ENCODE data around the gene ELOA. TPM values are rescaled to one million over a fixed set of nuclear protein-coding genes. Genes with fewer than 3 reads are reported as not detected.

Gene ELOA
- total RNA-seq, 3 donors from 2014 or later, result 32.9 to 35.5 (median 35.1) TPM

GRCh38 chr1:23698466-23698865 lies 44.8 kb upstream of the ELOA start:
- H3K4me3 ChIP-seq, result no peak overlapping the region
- intact Hi-C loops (cut with DNase I, micrococcal nuclease), result no loop called here
- H3K4me1 ChIP-seq (ENCODE audit: low read depth), result peaks cover 29% of the 10 kb centered on the region
- peaks cover 7% of the 10 kb centered on the region for H3K36me3 ChIP-seq (ENCODE audit: low read depth)
- H3K9me3 ChIP-seq, result no peaks in the 10 kb centered on the region
- no peak for ATAC-seq
- TF ChIP-seq, protein P1, sequence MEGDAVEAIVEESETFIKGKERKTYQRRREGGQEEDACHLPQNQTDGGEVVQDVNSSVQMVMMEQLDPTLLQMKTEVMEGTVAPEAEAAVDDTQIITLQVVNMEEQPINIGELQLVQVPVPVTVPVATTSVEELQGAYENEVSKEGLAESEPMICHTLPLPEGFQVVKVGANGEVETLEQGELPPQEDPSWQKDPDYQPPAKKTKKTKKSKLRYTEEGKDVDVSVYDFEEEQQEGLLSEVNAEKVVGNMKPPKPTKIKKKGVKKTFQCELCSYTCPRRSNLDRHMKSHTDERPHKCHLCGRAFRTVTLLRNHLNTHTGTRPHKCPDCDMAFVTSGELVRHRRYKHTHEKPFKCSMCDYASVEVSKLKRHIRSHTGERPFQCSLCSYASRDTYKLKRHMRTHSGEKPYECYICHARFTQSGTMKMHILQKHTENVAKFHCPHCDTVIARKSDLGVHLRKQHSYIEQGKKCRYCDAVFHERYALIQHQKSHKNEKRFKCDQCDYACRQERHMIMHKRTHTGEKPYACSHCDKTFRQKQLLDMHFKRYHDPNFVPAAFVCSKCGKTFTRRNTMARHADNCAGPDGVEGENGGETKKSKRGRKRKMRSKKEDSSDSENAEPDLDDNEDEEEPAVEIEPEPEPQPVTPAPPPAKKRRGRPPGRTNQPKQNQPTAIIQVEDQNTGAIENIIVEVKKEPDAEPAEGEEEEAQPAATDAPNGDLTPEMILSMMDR (IDR thresholded peaks at IDR 0.05), result no peak
- no peak for DNase-seq

DNA sequence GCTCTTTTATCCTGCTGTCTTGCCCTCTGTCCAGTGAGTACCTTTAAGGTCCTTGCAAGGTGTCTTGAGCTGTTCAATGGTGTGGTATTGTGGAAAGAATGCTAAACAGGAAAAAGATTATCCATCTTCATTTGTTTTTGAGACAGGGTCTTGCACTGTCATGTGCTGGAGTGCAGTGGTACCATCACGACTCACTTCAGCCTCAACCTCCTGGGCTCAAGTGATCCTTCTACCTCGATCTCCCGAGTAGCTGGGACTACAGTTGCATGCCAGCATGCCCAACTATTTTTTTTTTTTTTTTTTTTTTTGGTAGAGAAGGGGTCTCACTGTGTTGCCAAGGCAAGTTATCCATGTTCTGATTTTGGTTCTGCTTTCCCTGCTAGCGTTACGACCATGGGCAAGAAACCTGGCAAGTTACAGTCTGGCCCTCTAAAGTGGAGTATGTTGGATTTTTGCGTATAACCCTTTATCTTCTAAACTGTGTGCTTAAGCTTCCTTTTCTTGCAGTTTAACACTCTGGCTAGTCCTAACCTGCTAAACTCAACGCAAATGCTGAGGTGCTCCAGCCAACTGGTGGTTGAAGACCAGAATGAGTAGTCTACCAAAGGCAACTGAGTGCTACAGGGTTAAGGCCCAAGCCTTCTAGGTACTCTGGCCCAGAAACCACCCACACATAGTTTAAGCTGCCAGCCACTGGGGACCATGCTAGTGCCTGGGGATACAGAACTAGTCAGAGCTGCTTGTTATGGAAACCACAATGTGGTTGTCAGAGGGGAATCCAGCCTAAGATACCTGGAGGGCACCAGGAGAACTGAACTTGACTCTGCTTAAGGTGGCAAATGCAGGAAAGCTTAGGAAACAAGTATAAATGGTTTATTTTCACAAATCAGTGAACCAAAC lies 43.7 kb upstream of the ELOA start:
- H3K4me3 ChIP-seq, result no peak overlapping the region
- intact Hi-C loops (cut with DNase I, micrococcal nuclease), result no loop called here
- TF ChIP-seq, protein P1 (IDR thresholded peaks at IDR 0.05), result no peak
- H3K36me3 ChIP-seq (ENCODE audit: low read depth), result peaks cover 7% of the 10 kb centered on the region
- H3K4me1 ChIP-seq (ENCODE audit: low read depth), result peaks cover 21% of the 10 kb centered on the region
- no peaks in the 10 kb centered on the region for H3K9me3 ChIP-seq
- ATAC-seq (no peak), DNase-seq (no peak)

GRCh38 chr1:23701310-23701709 lies 42.0 kb upstream of the ELOA start:
- H3K36me3 ChIP-seq (ENCODE audit: low read depth), result peaks cover 7% of the 10 kb centered on the region
- intact Hi-C loops (cut with DNase I, micrococcal nuclease), result no loop called here
- H3K4me3 ChIP-seq, result no peak overlapping the region
- DNase-seq (no peak), ATAC-seq (no peak)
- H3K4me1 ChIP-seq (ENCODE audit: low read depth), result peaks cover 4% of the 10 kb centered on the region
- no peaks in the 10 kb centered on the region for H3K9me3 ChIP-seq
- TF ChIP-seq, protein P1 (IDR thresholded peaks at IDR 0.05), result no peak

DNA sequence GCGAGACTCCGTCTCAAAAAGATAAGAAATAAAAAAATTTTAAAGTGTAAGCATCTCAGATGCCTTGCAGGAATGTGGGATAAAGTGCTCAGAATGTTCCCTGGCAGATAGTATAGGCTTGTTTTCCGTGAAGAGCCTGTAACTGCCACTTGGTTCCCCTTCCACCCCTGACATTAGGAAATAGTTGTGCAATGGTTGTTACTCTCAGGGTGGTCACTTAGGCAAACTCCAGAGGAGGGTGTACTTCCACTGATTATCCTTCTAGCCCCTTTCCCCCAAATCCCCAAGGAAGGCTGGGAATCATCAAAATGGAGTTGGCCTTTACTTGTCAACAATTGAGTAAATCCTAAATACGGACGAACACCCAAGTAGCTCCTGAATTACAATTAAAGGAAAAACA lies 41.3 kb upstream of the ELOA start:
- intact Hi-C loops (cut with DNase I, micrococcal nuclease), result no loop called here
- TF ChIP-seq, protein P1 (IDR thresholded peaks at IDR 0.05), result no peak
- ATAC-seq (no peak), DNase-seq (no peak)
- H3K9me3 ChIP-seq, result no peaks in the 10 kb centered on the region
- no peak overlapping the region for H3K4me3 ChIP-seq
- H3K4me1 ChIP-seq (ENCODE audit: low read depth), result no peaks in the 10 kb centered on the region
- H3K36me3 ChIP-seq (ENCODE audit: low read depth), result peaks cover 7% of the 10 kb centered on the region

- peak; percentile 13 for ATAC-seq
- H3K9me3 ChIP-seq, result no peaks in the 10 kb centered on the region
- intact Hi-C loops (cut with DNase I, micrococcal nuclease), result no loop called here
- TF ChIP-seq, protein P1 (IDR thresholded peaks at IDR 0.05), result no peak
- H3K4me3 ChIP-seq, result no peak overlapping the region
- DNase-seq, result no peak
- peaks cover 7% of the 10 kb centered on the region for H3K36me3 ChIP-seq (ENCODE audit: low read depth)
- H3K4me1 ChIP-seq (ENCODE audit: low read depth), result no peaks in the 10 kb centered on the region
These were observed 38.3 kb upstream of the ELOA start for GRCh38 chr1:23704834-23705495.

All from mucosa of descending colon (tissue), 3 donors.